HG03060 (cell line): ENCODE measurements around the gene ARID5B.

Source experiments
- ATAC-seq: cut with Tn5 transposase; IDR thresholded peaks from one replicate; pipeline ENCODE4 v1.9.1; 2021; ENCODE audit warnings: low read depth, moderate number of reproducible peaks; ENCODE audit not compliant: unreplicated experiment

ARID5B gene

GRCh38 chr10:62046522-62047227, 145.2 kb downstream of the ARID5B start:
- ATAC-seq: peak; percentile 48

GRCh38 chr10:62047228-62047892, 145.9 kb downstream of the ARID5B start:
- ATAC-seq: no peak

- no peak for ATAC-seq
These were observed 146.5 kb downstream of the ARID5B start for GRCh38 chr10:62047960-62048383.

- no peak for ATAC-seq
These were observed 147.0 kb downstream of the ARID5B start for GRCh38 chr10:62048470-62048869.

GRCh38 chr10:62048919-62049623, 147.6 kb downstream of the ARID5B start:
- no peak for ATAC-seq

GRCh38 chr10:62049624-62050345, 148.3 kb downstream of the ARID5B start:
- ATAC-seq: no peak

GRCh38 chr10:62050346-62050892, 148.9 kb downstream of the ARID5B start:
- no peak for ATAC-seq

GRCh38 chr10:62050893-62051433, 149.5 kb downstream of the ARID5B start:
- ATAC-seq: peak; percentile 45

- no peak for ATAC-seq
These were observed 150.8 kb downstream of the ARID5B start for GRCh38 chr10:62052276-62052675.

GRCh38 chr10:62053860-62054259, 152.4 kb downstream of the ARID5B start:
- no peak for ATAC-seq

- ATAC-seq: no peak
These were observed 152.9 kb downstream of the ARID5B start for GRCh38 chr10:62054408-62054807.

- no peak for ATAC-seq
These were observed 153.3 kb downstream of the ARID5B start for GRCh38 chr10:62054830-62055229.

GRCh38 chr10:62056219-62056618, 154.7 kb downstream of the ARID5B start:
- ATAC-seq: no peak

GRCh38 chr10:62056698-62057097, 155.2 kb downstream of the ARID5B start:
- ATAC-seq: no peak

GRCh38 chr10:62057359-62057758, 155.9 kb downstream of the ARID5B start:
- no peak for ATAC-seq

GRCh38 chr10:62057850-62058249, 156.4 kb downstream of the ARID5B start:
- ATAC-seq: no peak

- no peak for ATAC-seq
These were observed 157.0 kb downstream of the ARID5B start for GRCh38 chr10:62058476-62058875.

- ATAC-seq: no peak
These were observed 157.4 kb downstream of the ARID5B start for GRCh38 chr10:62058896-62059216.

GRCh38 chr10:62059217-62059920, 157.9 kb downstream of the ARID5B start:
- ATAC-seq: no peak

GRCh38 chr10:62062028-62062427, 160.5 kb downstream of the ARID5B start:
- ATAC-seq: no peak
